NCI-H345 (cell line): ENCODE results near the gene PSMG3.
"Not testable (repeated sequence)": the region's sequence is repeated elsewhere in the genome, so short reads cannot be mapped to it uniquely, and the experiment has no call there.

Source experiments
- DNase-seq: peaks from one replicate; lab custom pipeline; 2025; lab: John Stamatoyannopoulos, UW

The PSMG3 gene

DNA sequence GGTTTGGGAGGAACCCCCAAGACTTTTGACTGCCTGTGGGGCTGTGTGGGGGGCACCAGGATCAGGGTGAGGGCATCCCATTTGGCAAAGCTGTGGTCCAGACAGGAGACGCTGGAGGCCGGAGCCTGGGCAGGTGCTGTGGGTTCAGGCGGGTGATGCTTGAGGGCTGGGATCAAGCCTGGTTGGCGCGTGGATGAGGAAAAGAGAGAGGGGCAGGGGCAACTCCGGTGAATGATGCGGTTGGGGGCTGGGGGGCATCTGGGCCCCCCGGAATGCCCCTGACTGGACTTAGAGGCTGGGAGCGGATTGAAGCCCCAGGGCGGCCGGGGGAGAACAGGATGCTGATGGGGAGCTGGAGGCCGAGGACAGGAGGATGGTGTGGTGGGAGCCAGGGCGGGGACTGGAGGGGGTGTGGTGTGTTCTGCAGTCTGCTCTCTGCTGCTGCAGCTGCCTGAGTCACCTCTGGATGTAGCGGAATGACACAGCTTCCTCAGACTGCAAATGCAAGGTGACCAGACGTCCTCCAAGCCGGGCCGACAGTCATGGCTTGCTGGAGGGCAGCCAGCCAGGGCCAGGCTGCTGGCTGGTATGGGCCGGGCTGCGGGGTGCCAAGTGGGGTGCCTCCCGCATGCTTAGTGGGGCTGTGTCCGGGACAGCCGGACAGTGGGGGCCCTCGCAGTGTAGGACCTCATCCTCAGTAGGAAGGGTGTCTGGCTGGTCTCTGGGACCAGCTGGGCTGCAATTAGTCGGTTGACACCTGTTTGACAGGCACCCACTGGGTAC is 36.1 kb downstream of the PSMG3 start:
- no peak for DNase-seq

DNA sequence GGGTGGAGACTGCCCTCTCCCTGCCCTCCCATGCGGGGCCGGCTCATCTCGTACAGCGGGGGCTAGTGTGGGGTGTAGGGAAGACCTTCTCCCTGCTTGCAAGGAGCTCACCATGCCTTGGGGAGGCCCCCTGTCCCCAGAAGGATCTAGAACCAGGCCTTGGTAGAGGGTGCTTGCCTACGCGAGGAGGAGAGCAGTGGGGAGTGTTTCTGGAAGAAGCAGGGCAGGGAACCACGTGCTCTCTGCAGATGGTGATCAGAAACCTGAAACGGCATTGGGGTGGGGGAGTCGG is 36.6 kb downstream of the PSMG3 start:
- no peak for DNase-seq

DNA sequence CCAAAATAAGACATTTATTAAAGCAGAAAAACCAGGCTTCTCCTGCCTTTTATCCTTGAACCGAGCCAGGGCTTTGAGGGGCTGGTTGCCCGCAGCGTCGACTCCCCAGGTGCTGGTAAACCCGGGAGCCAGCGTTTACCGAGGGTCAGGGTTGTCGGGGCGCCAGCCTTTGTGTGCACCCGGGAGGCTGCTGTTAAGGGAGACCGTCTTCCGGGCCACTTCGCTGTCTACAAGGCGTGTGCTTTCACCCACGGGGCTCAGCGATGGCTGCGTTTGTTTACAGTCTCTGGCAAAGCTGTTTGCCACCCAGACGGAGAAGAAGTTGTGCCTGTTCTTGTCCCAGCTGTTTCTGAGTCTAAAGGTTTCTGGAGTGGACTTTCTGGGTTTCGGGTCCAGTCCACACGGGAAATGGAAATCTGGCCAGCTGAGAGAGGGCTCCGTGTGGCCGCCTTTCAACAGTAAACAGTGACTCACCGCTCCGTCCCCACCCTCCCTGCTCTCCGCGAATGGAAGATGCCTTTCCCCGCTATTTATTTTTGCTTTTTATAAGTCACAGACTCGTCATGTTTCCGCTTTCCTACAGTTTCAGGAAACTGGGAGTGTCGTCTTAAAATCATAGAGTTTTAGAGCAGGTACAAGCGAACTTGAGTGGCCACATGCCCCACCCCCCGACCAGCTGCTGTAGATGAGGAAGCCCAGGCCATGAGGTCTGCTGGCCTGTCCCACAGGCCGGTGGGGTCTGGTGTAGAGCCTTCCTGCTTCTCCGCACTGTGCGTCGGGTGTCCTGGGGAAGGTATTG is 37.2 kb downstream of the PSMG3 start:
- DNase-seq, result no peak

DNA sequence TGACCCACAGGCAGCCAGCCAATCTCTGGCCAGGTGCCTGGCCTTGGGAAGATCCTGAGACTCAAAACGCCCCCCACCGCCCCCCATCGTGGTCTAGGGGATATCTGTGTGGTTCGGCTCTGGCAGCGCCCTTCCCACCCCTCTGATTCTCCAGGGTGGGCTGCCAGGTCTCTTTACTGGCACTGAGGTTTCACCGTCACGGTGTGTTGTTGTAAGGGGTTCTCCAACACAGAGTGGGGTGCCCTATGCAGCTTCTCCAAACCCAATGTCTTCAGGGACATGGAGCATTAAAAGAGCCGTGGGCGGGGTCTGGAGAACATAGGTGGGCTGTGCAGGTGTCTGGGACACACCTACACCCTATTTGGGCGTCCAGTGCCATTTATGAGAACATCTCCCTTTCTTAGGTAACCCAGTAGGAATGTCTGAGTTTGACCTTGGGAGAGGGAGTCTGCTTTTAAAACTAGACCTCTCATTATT is 37.8 kb downstream of the PSMG3 start:
- DNase-seq, result no peak

DNA sequence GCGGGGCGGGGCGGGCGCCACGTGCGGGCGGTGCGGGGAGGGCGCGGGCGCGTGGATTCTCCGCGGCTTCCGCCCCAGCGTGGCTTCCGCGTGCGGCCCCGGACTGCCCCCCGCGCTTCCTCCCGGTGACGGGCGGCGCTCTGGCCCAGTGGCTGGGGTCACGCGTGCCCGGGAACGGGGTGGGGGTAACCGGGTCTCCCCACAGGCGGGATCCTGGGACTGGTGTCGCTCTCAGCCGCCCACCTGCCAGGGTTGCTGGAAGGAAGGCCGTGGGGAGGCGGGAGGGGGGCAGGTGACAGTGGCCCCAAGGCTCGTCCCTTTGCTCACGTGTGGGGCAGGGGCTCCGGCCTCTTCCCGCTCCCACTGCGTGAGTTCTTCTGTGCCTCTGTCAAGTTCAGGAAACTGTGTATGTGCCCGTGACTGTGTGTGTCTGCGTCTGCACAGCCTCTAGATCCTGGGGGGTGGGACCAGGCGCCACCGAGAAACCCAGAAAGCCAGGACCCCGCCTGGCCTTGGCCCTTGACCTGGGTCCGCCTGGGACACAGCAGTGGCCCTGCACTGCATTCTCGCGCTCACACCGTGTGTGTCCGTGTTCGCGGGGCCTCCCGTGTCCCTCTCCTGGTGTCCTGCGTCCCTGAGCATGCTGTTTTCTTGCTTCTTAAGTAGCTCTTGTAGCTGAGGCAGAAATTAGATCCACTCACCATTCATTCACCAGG is 38.4 kb downstream of the PSMG3 start:
- no peak for DNase-seq

DNA sequence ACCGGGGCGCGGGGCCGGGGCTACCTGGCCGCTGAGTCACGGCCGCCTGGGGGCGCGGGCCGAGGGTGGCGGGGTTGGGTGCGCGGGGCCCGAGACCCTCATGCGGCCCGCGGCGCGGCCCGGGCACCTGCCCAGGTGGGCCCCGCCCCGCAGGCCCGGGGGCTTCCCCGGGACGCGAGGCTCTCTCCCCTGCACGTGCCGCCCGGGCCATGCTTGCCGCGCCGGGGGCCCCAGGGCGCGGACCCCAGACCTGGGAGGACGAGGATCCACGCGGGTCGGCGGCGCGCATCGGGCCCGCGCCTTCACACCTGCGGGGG is 38.9 kb downstream of the PSMG3 start:
- DNase-seq, result no peak

DNA sequence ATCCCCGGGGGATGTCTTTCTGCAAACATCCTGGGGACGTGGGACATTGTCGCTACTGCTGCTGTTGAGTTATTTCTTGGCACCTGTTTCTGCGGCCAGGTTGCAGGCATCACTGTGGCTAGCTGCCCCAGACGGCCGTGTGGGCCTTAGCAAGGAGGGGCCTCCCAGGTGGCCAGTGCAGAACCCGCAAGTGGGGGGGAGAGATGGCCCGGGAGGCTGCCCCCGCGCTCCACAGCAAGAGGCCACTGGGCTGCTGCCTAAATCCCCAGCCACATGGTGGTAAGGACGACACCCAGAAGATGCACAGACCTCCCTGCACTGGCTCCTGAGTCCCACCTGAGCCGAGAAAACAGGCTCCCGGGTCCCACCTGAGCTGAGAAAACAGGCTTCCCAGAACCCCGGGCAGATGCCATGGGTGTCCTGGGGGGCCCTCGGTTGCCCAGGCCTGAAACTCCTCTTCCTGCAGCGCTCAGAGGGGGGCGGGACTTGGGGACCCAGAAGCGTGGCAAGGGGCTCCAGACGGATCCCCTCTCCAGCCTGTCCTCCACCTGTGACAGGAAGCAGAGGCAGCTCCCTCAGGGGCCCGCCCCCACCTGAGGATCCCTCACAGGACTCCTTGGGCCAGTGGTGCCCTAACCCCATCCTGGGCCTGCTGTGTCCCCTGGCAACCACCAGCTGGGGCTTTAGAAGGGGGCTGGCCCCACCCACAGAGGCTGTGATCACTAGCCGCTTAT is 40.3 kb downstream of the PSMG3 start:
- DNase-seq, result no peak

DNA sequence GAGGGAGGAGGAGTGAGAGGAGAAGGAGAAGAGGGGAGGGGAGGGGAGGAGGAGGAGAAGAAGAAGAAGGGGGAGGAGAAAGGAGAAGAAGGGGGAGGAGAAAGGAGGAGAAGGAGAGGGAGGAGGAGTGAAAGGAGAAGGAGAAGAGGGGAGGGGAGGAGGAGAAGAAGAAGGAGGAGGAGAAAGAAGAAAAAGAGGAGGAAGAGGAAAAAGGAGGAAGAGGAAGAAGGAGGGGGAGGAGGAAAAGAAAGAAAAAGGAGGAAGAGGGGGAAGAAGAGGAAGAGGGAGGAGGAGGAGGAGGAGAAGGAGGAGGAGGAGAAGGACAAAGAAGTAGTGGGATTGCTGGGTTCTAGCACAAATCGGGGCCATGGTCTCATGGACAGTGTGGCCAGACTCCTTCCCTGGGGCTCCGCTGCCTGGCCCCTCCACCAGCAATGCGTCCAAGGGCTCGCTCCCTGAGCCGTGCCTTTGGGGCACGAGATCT is 43.5 kb downstream of the PSMG3 start:
- no peak for DNase-seq

DNA sequence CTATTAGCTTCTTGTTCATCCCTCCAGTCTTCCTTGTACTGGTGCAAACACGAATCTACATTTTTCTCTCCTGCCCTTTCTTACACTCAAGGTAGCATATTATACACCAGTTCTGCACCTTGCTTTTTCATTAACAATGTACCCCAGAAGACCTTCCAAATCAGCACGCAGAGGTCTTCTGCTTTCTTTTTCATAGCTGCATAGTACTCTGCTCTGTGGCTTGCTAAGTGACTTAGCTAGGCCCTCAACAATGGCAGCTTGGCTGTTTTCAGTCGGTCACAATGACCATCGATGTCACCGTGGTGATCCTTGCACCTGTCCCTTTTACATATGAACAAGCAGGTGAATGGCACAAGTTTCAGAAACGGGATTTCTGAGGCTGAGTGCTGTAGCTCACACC is 44.4 kb downstream of the PSMG3 start:
- no peak for DNase-seq

DNA sequence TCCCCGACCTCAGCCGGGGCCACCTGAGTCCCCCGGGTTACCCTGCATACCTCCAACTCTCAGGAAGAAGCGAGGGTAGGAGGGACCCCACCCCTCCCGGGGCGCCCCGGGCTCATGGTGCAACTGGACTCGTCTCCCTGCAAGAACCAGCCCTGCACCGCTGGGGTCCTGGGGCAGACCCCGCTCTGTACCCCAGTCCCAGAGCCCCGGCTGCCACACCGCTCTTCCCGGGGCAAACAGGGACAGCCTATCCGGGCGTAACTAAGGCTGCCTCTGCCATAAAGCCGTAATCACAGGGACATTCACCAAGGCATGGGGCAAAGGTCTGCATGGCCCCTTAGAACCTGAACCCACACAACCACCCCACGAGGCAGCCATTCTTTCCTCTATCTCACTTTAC is 46.0 kb downstream of the PSMG3 start:
- DNase-seq, result no peak

DNA sequence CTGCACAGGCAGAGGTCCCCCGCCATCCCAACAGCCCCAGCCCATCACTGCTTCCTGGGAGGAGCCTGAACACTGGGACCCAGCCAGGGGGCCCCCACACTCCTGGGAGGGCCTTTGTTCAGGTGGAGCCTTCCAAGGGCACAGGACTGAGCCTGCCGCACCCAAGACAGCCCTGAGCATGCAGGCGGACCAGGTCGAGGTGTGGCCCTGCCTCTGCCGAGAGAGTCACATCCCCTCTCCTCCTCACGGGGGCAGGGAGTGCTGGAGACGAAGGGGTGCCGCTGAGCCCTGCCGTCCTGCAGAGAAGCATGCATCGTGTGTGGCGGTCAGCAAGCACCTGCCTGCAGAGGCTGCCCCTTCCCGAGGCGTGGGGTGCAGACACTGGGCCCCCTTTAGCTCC is 46.6 kb downstream of the PSMG3 start:
- no peak for DNase-seq

DNA sequence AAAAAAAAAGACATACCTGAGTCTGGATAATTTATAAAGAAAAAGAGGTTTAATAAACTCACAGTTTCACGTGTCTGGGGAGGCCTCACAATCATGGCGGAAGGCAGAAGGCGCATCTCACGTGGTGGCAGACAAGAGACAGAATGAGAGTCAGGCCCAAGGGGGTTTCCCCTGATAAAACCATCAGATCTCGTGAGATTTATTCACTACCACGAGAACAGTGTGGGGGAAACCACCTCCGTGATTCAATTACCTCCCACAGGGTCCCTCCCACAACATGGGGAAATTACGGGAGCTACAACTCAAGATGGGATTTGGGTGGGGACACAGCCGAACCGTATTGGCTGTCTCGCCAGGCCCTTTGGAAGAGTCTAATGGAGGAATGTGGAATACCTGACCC is 48.4 kb downstream of the PSMG3 start:
- DNase-seq, result no peak

DNA sequence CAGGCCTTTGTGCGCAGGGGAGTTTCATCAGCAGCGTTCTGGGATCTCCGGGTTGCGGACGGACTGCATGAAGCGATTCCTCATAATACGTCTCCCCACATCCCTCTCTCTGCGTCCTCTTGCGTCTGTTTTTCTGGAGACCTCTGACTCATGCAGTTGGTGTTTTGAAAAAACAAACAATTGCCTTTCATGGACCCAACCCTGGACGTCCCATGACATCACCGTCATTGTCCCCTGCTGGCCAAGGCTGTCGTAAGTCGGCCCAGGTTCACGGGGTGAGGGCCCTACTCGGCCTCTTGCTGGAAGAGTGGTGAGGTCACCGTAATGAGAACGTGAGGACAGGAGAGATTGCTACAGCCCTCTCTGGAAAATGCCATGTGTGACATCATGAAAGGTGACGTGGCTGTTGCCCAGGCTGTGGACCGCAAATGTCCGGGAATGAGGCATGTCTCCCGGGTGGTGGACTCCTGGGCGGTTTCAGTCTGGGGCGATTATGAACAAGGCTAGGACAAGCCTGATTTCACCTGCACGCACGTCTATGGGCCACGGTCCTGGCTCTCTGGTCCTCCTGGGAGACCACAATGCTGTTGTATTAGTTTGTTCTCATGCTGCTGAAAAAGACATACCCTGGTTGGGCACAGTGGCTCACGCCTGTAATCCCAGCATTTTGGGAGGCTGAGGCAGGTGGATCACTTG is 49.1 kb downstream of the PSMG3 start:
- DNase-seq, result no peak

DNA sequence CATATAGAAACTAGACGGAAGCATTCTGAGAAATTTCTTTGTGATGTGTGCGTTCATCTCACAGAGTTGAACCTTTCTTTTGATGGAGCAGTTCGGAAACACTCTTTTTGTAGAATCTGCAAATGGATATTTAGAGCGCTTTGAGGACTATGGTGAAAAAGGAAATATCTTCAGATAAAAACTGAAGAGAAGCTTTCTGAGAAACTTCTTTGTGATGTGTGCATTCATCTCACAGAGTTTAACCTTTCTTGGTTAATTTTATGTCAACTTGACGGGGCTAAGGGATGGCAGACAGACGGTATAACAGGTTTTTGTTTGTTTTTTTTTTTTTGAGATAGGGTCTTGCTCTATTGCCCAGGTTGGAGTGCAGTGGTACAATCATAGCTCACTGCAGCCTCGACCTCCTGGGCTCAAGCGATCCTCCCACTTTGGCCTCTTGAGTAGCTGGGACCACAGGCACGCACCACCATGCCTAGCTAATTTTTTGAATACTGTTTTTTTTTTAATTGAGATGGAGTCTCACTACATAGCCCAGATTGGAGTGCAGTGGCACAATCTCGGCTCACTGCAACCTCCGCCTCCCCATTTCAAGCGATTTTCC is 50.4 kb downstream of the PSMG3 start:
- DNase-seq, result not testable (repeated sequence)
